Measurements from ENCODE around the gene CRKL.

Gene CRKL

DNA sequence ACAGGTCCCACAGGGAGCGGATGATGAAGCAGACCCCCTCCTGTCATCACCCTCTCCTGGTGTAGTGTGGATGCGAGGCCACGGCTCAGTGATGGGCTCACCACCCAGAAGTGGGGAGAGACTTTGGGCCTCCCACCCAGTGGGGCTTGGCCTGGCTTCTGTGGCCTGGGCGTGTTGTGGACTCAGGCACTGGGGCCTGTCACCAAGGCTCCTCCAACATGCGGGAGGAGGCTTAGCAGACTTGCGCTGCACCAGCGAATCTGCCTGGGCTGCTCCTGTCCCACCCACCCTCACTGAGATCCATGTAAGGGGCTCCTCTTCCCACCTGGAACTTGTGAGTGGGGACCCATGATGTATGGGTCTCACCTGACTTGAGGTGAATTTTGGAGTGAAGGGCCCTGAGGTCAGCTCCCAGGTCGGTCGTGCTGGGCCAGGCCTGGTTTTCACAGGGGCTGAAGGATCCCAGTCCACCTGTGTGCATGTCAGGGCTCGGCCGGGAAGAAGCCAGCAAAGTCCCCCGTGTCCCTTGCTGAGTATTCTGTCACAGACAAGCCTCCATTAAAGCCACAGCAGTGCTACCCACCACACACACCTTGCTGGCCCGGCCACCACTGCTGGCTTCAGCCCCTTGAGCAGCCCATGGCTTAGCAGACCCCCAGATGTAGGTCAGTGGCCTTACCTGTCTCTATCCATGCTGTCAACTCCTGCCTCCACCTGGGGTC lies 80.5 kb downstream of the CRKL start:
- DNase-seq, result no peak

DNA sequence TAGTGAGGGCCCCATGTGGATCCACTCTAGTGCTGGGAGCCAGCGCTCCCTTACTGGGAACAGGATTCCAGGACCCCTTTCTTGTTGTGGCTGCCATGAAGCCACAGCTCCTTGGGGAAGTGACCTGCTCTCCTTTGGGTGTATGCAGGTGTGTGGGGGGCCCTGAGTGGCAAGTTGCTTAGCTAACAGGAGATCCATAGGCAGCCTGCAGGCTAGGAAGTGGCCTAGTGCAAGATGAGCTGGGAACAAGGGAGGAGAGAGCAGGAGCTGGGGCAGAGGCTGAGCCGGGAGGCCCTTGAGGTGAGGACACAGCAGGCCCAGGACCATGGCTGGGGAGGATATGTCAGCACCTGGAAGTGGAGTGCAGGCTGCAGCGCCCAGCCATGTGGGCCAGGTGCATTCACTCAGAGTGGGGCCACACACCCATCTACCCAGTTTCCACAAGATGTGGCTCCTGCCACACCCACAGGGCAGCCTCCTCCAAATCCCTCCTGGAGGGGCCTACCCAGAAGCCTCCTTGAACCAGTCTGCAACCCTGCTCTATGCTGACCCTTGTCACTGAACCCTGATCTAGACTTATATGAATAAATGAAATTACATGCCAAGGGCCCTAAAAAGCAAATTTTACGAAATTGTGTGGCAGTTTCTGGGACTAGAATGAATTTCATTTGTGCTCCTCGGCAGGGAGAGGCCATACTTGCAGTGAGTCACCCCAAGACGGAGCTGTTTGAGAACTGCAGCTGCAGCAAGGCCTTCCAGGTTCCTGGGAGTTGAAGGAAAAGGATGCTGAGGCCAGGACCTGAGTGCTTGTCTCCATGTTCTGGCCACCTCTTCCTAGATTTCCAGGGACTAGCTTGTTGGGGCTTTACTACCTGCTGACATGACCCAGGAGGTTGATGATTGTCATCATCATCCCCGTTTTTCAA lies 81.5 kb downstream of the CRKL start:
- DNase-seq, result no peak

- DNase-seq, result no peak
Observed at GRCh38 chr22:20999350-21000206, 82.4 kb downstream of the CRKL start.

DNA sequence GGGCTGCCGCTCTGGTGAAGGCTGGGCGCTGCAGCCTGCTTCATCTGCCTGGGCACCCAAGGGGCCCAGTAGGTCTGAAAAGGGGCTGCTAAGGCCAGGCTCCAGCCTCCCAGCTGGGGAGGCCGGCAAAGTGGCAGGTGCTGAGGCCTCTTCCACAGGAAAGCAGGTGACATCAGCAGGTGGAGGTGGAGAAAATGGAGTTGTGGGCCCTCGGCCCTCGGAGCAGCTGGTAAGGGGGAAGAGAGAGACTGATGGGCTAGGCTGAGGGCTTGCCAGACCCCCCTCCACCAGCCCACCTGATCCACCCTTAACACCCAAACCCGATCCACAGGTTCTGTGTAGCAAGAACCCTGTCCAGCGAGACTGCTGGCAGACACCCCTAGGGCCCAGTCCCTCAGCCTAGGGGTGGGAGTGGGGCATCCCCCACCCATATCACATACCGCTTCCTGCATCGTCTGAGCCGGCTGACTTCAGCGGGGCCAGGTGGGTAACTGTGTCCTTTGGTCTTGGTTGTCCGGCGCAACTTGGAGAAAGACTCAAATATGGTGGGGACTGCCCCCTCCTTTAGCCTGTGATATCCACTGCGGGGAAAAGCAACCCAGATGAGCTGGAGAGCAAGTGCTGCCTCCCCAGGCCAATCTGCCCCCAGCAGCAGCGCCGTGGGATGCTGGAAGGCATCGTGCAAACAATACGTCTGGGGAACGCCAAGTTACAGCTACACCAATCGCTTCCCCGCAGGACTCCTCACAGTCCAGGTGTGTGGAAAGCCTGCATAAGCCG lies 83.2 kb downstream of the CRKL start:
- DNase-seq, result no peak

GRCh38 chr22:21000987-21001600 lies 83.9 kb downstream of the CRKL start:
- DNase-seq, result no peak

DNA sequence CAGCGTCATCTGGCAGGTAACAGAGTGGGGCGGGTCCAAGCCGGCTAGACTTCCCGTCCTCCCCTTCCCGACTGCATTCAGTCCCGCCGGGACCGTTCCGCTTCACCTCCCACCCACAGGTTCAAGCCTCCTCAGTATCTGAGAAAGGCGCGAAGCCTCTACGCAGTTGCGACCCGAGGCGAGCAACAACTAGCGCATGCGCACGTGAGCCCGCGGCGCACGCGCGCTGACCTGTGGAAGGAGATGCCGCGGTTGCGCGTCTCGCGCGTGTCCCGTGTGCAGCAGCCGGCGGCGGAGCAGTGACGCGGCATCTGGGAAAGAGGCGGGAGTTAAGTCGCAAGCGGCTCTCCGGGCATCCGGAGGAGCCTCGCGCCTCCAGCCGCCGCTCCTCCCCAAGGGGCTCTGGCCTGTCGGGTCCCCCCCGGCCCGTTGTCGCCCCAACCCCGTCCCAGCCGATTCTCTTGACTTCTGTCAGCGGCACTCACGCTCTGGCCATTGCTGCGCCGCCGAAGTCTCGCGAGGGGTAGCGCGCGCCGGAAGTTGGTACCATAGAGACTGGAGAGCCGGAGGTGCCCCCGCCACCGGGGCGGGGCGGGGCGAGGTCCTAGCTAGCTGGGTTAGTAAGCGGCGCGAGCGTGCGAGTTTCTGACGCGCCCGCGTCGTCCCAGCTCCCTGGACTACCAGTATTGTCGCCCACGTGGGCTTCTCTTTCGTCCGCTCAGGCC lies 84.6 kb downstream of the CRKL start, which contains the start of gene THAP7:
Gene THAP7 (minus strand): TSS at position 518 of the 725 bp plus-strand sequence. CDS start 207 bp downstream, at position 311.
- DNase-seq, result peak; percentile 97
